Activated CD4-positive, alpha-beta T cell treated with anti-CD3 and anti-CD28 coated beads, Interleukin-2, amount 50 U/mL, for 16 hours (primary cell): Measurements from ENCODE around the gene LRRC47.
A peak's percentile ranks its signal among the peaks of the same experiment; 100 is the strongest.
"Not testable (repeated sequence)": the region's sequence is repeated elsewhere in the genome, so short reads cannot be mapped to it uniquely, and the experiment has no call there.

Source experiments
- DNase-seq: peaks from one replicate; pipeline ENCODE4 v3.0.0-alpha.2; 2020

The LRRC47 gene

DNA sequence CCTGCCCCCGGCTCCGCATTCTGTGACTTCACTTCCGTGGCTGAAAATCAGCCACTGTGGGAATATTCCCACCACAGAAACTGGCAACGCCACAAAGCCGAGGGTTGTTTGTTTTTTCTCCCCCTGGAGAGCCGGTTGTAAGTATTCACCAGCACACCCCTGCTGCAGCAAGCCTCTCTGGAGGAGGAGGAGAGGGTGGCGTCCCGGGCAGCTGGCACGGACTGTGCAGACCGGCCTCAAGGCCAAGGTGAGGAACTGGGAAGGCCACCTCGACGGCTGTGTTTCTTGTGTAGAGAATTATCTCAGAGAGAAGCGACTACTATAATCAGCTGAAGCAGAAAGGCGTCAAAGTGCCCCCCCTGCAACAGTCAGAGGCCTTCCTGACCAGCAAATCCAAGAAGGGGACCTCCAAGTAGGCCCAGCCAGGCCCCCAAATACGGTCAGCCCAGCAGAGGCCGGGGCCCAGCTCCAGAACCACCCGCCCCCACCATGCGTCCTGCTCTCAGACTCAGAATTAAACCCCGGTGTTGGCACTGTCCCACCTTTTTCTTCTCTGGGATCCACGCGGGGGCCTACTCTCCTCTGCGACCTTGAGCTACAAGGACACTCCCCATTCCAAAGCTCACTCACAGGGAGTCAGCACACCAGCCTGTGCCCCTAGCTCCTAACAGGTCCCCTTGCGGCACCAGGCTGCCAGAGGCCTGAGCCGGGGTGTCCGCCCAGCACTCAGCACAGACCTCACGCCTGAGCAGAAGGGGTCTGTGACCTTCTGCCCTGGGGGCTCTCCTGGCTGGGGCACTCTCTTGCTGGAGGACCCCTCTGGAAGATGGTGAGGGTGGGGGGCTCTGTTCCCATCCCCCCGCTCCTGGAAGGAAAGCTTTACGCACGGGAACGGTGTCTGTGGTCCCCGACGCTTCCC, 24.9 kb downstream of the LRRC47 start:
- DNase-seq: no peak

DNA sequence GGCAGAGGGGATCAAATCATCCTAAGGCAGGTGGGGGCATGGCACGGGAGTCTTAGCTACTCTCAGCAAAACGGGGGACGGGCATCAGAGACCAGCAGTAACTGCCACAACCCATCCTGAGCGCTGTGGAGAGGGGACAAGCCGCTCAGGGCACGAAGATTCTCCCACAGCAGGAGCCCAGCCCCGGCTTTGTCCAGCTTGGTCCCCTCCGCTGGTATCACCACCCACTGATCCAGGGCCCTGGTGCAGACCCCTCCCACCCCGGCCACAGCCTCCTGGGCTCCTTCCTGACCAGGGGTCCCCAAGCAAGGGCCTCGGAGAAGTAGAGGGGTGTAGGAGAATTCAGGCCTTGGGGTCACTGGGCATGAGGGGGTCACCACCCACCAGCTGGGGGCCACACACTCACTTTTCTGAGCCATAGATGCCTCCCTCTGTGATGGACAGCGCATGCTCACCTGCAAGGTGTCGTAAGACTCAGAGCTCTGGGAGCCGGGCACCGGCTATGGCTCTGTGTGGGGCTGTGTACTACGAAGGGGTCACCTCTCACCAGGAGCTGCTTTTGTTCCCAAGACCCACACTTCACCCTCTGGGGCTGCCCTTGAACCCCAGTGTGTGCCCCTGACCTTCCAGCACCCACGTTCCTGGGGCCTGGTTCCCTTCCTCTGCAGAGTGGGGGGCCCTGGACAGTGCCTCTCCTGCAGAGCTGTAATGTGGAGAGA, 26.1 kb downstream of the LRRC47 start:
- DNase-seq: no peak

- no peak for DNase-seq
These were observed 27.4 kb downstream of the LRRC47 start for GRCh38 chr1:3768811-3769390.

GRCh38 chr1:3767328-3767925, 28.9 kb downstream of the LRRC47 start:
- DNase-seq: no peak

DNA sequence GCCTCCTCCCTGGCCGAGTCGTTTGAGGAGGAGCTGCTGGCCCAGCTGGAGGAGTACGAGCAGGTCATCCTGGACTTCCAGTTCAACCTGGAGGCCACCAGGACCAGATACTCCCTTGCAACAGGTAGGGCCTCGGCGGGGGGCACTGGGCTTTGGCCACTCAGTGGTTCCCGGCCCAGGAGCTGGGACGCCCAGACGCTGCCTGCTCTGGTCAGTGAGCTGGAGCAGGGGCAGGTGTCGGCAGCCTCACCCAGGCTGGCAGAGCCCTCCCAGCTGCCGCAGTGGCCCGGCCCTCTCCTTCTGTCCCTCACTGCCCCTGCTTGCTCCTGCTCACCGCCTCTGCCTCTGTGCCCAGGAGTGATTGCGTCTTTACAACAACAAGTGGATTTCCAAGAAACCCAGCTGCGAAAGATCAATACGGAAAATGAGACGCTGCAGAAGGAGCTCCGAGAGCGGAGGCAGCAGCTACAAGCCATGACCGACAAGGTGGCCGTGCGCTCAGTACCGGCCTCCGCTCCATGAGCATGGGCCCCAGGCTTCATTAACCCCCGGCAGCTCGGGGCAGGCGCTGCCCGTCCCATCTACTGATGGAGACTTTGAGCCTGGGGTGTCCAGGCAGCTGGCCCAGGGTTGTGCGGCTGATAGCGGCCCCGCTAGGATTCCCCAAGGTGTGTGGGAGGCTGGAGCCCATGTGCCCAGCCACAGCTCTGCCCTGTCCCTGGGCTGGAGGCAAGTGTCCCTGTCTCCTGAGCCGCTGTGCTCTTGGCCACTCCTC, 32.8 kb downstream of the LRRC47 start:
- no peak for DNase-seq

DNA sequence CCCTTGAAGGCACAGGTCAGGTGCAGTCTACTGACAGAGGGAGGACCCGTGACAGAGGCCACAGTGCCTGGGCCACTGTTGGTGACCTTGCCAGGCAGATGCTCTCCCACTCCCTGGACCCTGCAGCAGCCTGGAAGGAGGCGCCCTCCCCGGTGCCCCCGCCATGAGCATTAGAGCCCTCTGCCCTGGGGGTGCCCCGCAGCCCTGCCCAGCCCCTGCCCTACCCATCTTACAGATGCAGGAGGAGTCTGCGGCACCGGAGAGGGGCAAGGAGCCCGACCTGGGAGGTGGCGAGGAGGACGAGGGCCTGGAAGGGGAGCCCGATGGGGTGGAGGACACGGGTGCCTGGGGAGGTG, 33.4 kb downstream of the LRRC47 start:
- no peak for DNase-seq

DNA sequence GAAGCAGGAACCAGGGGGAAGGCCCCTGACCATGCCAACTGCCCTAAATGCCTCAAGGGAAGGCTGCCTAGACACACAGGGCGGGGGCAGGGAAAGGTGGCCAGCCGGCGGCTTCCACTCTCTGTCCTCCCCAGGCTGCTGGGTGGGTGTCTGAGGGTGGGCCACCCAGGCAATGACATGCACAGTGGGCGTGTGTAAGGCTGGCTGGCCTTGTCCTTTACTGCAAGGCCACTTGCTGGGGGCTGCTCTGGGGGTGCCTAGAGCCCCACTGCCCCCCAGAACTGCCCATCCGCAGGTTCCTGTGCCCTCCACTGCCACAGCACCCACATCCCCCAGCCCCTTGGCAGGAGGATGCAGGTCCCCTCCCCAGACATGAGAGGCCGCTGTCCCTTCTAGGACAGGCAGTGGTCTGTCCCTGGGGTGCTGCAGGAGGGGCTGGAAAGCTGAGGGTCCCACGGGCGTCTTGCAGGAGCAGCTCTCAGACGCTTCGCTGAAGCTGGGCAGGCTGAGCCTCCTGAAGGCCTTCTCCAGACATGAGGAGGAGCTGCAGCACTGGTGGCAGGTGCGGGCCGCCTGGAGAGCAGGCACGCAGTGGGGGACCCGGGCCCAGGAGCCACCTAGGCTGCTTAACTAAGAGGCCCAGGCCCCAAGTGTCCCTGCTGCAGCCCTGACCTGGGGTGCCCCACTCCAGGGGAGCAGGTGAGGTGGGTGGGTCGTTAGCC, 34.0 kb downstream of the LRRC47 start:
- no peak for DNase-seq

DNA sequence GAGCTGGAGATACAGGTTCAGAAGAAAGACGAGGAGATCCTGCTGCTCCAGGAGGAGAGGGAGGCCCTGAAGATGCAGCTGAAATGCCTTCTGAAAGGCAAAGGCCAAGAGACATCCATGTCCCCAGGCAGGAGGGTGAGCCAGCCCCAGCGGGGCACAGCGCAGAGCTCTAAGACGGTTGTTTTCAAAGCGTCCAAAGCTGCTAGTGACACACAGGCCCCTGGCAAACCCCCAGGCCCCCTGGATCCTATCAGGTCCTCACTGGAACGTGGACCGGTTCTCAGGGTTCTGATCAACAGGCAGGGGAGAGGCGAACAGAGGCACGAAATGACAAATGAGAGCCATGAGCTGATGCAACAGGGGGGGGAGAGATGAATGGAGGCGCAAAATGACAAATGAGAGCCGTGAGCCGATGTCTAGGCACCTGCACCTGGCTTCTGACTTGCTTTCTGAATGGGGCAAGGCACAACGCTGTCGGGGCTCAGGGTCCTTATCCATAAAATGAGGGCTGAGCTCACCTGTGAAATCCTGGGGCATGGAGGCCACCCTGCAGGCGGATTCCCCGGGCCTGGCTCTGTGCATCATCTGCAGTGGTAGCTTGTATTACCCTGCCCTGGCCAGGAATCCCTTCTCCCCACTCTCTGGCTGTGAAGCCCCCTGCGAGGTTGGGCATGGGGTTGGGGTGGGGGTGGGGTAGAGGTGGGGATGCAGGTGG, 34.8 kb downstream of the LRRC47 start:
- DNase-seq: no peak

GRCh38 chr1:3759796-3760195, 36.5 kb downstream of the LRRC47 start:
- no peak for DNase-seq

GRCh38 chr1:3759164-3759563, 37.1 kb downstream of the LRRC47 start:
- no peak for DNase-seq

DNA sequence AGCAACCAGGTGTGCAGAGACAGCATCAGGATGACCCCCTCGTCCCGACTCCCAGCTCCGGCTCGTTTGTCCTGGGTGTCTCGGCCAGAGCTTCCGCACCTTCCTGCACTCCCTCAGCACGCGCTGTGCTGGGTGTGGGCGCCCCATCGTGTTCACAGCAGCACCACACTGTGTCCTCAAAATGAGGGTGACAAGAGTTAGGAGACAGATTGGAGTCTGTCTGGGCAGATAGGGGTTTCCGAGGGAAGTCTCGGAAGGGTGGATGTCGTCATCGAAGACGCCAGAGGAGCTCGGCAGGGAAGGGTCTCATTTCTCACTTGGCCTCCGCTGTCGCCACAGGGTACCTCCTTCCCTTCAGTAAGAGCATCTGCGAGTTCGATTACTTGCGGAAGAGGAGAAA, 39.9 kb downstream of the LRRC47 start:
- DNase-seq: no peak

DNA sequence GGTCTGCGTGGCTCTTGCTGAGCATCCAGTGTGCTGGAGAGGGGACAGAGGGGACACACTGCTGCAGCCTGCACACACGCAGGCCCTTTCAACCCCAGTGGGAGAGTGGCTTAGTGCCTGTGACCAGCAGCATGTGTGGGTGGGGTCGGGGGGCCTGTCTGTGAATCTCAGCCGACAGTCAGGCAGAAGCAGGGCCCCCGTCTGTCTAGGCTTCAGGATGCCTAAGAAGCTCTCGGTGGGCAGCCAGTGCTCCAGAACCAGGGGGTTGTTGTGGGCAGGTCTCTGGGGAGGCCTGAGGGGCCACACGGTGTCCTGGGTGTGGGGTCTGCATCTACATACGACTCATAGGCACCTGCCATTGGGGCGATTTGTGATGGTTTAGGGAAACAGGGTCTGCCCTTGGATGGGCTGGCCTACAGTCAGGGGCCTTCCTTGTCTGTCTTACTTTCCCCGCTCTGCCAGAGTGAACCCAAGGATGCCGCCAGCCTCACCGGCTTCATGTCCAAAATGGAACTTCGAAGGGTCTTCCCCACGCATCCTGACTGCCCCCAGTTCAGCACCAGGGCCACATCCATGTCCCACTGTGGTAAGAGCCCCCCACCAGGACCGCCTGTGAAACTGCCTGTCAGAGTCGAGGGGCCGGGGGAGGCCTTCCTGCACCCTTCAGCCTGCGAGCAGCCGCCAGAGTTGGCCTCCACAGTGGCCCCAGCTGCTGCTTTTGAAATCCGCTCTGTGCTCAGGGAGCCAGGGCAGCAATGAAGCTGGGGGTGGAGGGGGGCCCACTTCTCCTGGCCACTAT, 42.4 kb downstream of the LRRC47 start:
- no peak for DNase-seq

DNA sequence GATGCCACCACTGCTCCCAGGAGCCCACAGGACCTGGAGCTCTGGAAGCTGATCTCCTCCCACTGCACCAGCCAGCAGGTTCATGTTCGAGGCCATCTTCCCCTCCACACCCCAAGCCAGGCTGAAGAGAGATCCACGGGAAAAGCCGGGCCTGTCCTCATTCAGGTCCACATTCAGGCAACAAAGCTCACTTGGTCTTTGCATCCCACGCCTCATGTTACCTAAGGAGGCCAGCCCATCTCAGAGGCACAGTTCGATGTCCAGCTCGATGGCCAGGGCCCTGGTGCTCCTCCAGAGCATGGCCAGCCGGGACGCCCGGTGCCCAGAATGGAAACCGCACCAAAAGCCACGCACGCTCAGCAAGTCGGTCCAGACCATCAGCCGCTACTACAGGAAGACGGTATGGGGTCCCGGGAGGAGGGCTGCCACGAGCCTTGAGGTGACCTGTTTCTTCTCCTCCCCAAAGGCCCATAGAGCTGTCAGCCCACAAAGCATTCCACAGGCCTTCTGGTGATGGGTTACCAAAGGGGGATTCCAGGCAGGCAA, 43.8 kb downstream of the LRRC47 start, which contains the start of gene CCDC27:
CCDC27 (plus strand) TSS at position 51 of the 546 bp plus-strand sequence; CDS start at position 83, 32 bp downstream.
- no peak for DNase-seq

- no peak for DNase-seq
These were observed 45.6 kb downstream of the LRRC47 start for GRCh38 chr1:3750741-3751140.

- no peak for DNase-seq
These were observed 46.8 kb downstream of the LRRC47 start for GRCh38 chr1:3749512-3749911.

- DNase-seq: not testable (repeated sequence)
These were observed 47.9 kb downstream of the LRRC47 start for GRCh38 chr1:3748316-3748900.

DNA sequence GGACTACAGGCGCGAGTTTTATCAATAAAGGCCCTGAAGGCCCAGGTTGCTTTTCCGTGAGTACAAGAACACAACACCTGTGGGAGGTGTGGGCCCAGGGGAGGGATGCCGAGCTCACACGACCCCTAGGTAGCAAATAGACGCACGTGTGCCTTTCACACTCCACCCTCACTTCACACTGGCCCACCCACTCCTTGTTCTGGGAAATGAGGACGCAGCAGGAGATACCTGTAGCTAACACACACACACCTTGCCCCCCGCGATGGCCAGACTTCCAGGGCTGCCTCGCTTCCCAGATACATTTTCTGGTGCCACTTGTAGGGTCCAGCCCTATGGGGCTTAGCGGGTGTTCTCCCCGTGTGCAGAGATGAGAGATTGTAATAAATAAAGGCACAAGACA, 48.4 kb downstream of the LRRC47 start:
- DNase-seq: no peak

- DNase-seq: no peak
These were observed 48.8 kb downstream of the LRRC47 start for GRCh38 chr1:3747522-3747848.

GRCh38 chr1:3746830-3747521, 49.3 kb downstream of the LRRC47 start:
- DNase-seq: peak; percentile 91
